ENCODE results near the gene PNMA1. TPM values are rescaled to one million over a fixed set of nuclear protein-coding genes. Genes with fewer than 3 reads are reported as not detected.

PNMA1 gene
- total and polyA plus RNA-seq, 9 of the 15 experiments (the other 6 are each of a cell fraction or from before 2014, with no cell fraction given) = 1.7 to 26.4 (median 8.7) TPM

GRCh38 chr14:73723406-73723796 is 9.2 kb upstream of the PNMA1 start:
- in situ Hi-C loops (cut with MboI) = no loop called here
- H3K79me2 ChIP-seq (ENCODE audit: control insufficient read depth, insufficient read depth, low read length) = peaks cover 27% of the 10 kb centered on the region
- peaks cover 2% of the 10 kb centered on the region for H3K9me1 ChIP-seq (ENCODE audit: control insufficient read depth, insufficient read depth, low read length)
- no peak overlapping the region for H3K4me2 ChIP-seq (ENCODE audit: insufficient read depth, low read length)
- no peak overlapping the region for H3K9ac ChIP-seq (ENCODE audit: insufficient read depth in 1 of 2, low read depth in 2 of 2, low read length in 2 of 2)
- no peak overlapping the region for H3K4me3 ChIP-seq
- no peak overlapping the region for H2AFZ ChIP-seq (ENCODE audit: low read depth, low read length)
- ATAC-seq (no peak), DNase-seq (ENCODE audit: extremely low read depth in 1 of 4, low spot score in 3 of 4) (no peak), FAIRE-seq (no peak)
- peaks cover 35 to 38% of the 10 kb centered on the region in 2 experiments for H3K4me1 ChIP-seq (replicated peaks in 1 of 2; ENCODE audit: control insufficient read depth in 2 of 2, insufficient read depth in 2 of 2, low read length in 2 of 2)
- TF ChIP-seq TFE3 (CRISPR knock-in tag; IDR thresholded peaks at IDR 0.05) (peak; percentile 55; the same call in 1 of the 2 replicates), XRCC3 (IDR thresholded peaks at IDR 0.05) (no peak)
- ChIA-PET CTCF (ENCODE audit: low intra/inter-chr PET ratio) (no interaction called here), POLR2A (interaction anchor here (0.6 to 0.7 kb wide), 2 partner anchors 181 to 419 kb away, joined by 3 read pairs; no protein-coding TSS in a partner anchor)
- H3K9me3 ChIP-seq (replicated peaks; ENCODE audit: control insufficient read depth, insufficient read depth, low read depth, low read length) = no peaks in the 10 kb centered on the region
- 93% methylated on average over 6 of the region's 7 CpGs for WGBS (ENCODE audit: insufficient coverage, low coverage, missing lambda C conversion rate)
- no peaks in the 10 kb centered on the region for H3K27me3 ChIP-seq (ENCODE audit: control insufficient read depth in 2 of 2, insufficient read depth in 2 of 2, low read length in 2 of 2)
- H3K27ac ChIP-seq (ENCODE audit: extremely low read depth, low read depth, low read length) = no peak overlapping the region
- H4K20me1 ChIP-seq (replicated peaks; ENCODE audit: control insufficient read depth, insufficient read depth, low read length) = no peaks in the 10 kb centered on the region
- intact Hi-C loops (cut with micrococcal nuclease) = no loop called here
- H3K36me3 ChIP-seq (ENCODE audit: control insufficient read depth, insufficient read depth, low read length) = peaks cover 98% of the 10 kb centered on the region
- BruUV-seq (replicated peaks) = no TSS peak

GRCh38 chr14:73722581-73722980 is 8.4 kb upstream of the PNMA1 start:
- POLR2A ChIA-PET = no interaction called here
- ATAC-seq = no peak
- Histone ChIP-seq H3K27ac (ENCODE audit: extremely low read depth, low read depth, low read length) (no peak overlapping the region), H3K9me3 (replicated peaks; ENCODE audit: control insufficient read depth, insufficient read depth, low read depth, low read length) (no peaks in the 10 kb centered on the region), H3K9ac (ENCODE audit: insufficient read depth in 1 of 2, low read depth in 2 of 2, low read length in 2 of 2) (no peak overlapping the region), H4K20me1 (replicated peaks; ENCODE audit: control insufficient read depth, insufficient read depth, low read length) (no peaks in the 10 kb centered on the region), H3K36me3 (ENCODE audit: control insufficient read depth, insufficient read depth, low read length) (peaks cover 97% of the 10 kb centered on the region), H3K4me3 (no peak overlapping the region), H3K79me2 (ENCODE audit: control insufficient read depth, insufficient read depth, low read length) (peaks cover 19% of the 10 kb centered on the region), H3K4me2 (ENCODE audit: insufficient read depth, low read length) (no peak overlapping the region), H3K9me1 (ENCODE audit: control insufficient read depth, insufficient read depth, low read length) (peaks cover 2% of the 10 kb centered on the region), H3K27me3 (ENCODE audit: control insufficient read depth in 2 of 2, insufficient read depth in 2 of 2, low read length in 2 of 2) (no peaks in the 10 kb centered on the region), H2AFZ (ENCODE audit: low read depth, low read length) (no peak overlapping the region), H3K4me1 (replicated peaks in 1 of 2; ENCODE audit: control insufficient read depth in 2 of 2, insufficient read depth in 2 of 2, low read length in 2 of 2) (peaks cover 27 to 39% of the 10 kb centered on the region in 2 experiments)
- FAIRE-seq = no peak
- 100% methylated on average over 2 of the region's 10 CpGs for WGBS (ENCODE audit: insufficient coverage, low coverage, missing lambda C conversion rate)
- in situ Hi-C loops (cut with MboI) = no loop called here
- no peak for DNase-seq (ENCODE audit: extremely low read depth in 1 of 4, low spot score in 3 of 4)
- no TSS peak for BruUV-seq (replicated peaks)
- CTCF ChIA-PET (ENCODE audit: low intra/inter-chr PET ratio) = no interaction called here
- intact Hi-C loops (cut with micrococcal nuclease) = no loop called here
- TF ChIP-seq ZNF449 (CRISPR knock-in tag; IDR thresholded peaks at IDR 0.05) (no peak), GTF3C2 (IDR thresholded peaks at IDR 0.05; ENCODE audit: borderline replicate concordance, extremely low read depth, insufficient read length) (no peak), GABPB1 (CRISPR knock-in tag; IDR thresholded peaks at IDR 0.05) (no peak), NONO (IDR thresholded peaks at IDR 0.05; ENCODE audit: low read depth in 2 of 2, low read length in 1 of 2) (no peak), NR3C1 (CRISPR knock-in tag; IDR thresholded peaks at IDR 0.05) (no peak), SMAD4 (CRISPR knock-in tag; conservative IDR thresholded peaks at IDR 0.05) (no peak), NFIC (IDR thresholded peaks at IDR 0.05) (no peak), CHD4 (IDR thresholded peaks at IDR 0.05; ENCODE audit: insufficient read depth, insufficient replicate concordance, low read depth, low read length, poor library complexity, severe bottlenecking) (no peak)
